ENCODE results near the gene KRTAP13-1. TPM values are rescaled to one million over a fixed set of nuclear protein-coding genes. Genes with fewer than 3 reads are reported as not detected.
A peak's percentile ranks its signal among the peaks of the same experiment; 100 is the strongest.

Gene KRTAP13-1
- not detected for polyA plus RNA-seq (2013, experiment 1 of 2)
- polyA plus RNA-seq (2013, experiment 2 of 2) = not detected

GRCh38 chr21:30395731-30396130 lies at the start of gene KRTAP13-1:
TSS of gene KRTAP13-1 (plus strand) at chr21:30396031. CDS start at chr21:30396087, 56 bp downstream.
- no peak within 1 kb of the TSS for H3K4me2 ChIP-seq (ENCODE audit: low read length)
- no peak within 1 kb of the TSS for H3K4ac ChIP-seq (ENCODE audit: low read depth, low read length)
- no peak within 1 kb of the TSS for H4K5ac ChIP-seq (ENCODE audit: low read length)
- H2AK5ac ChIP-seq (ENCODE audit: low read length) = no peak within 1 kb of the TSS
- no peak within 1 kb of the TSS for H3K56ac ChIP-seq (ENCODE audit: low read length)
- no peaks in the 10 kb centered on the region for H3K36me3 ChIP-seq (ENCODE audit: control insufficient read depth, insufficient read depth, low read length)
- H4K8ac ChIP-seq (ENCODE audit: low read depth, low read length) = no peak within 1 kb of the TSS
- H2BK120ac ChIP-seq (ENCODE audit: low read depth, low read length) = no peak within 1 kb of the TSS
- H3K79me2 ChIP-seq (ENCODE audit: control insufficient read depth, insufficient read depth, low read length) = no peaks in the 10 kb centered on the region
- H3K23ac ChIP-seq (ENCODE audit: low read length) = no peak within 1 kb of the TSS
- no CpG with 5 or more reads among the region's 4 CpGs for WGBS (ENCODE audit: extremely low coverage, insufficient coverage, low lambda C conversion rate)
- no peak within 1 kb of the TSS for H3K27ac ChIP-seq (ENCODE audit: low read depth, low read length)
- no peak within 1 kb of the TSS for H3K4me3 ChIP-seq (ENCODE audit: low read length)
- H3K79me1 ChIP-seq (ENCODE audit: low read length) = no peaks in the 10 kb centered on the region
- H3K27me3 ChIP-seq (ENCODE audit: insufficient read depth, low read length, poor library complexity) = no peaks in the 10 kb centered on the region
- H2BK5ac ChIP-seq (ENCODE audit: low read length) = no peak within 1 kb of the TSS
- no peaks in the 10 kb centered on the region for H3K4me1 ChIP-seq (ENCODE audit: control insufficient read depth, low read depth, low read length)
- no peak within 1 kb of the TSS for H2BK15ac ChIP-seq (replicated peaks; ENCODE audit: low read depth)
- H3K9ac ChIP-seq (ENCODE audit: low read length) = no peak within 1 kb of the TSS
- DNase-seq = no peak
- no peak within 1 kb of the TSS for H3K18ac ChIP-seq (ENCODE audit: low read length)

- DNase-seq = no peak
- Histone ChIP-seq H3K4me2 (ENCODE audit: low read length) (no peak within 1 kb of the TSS), H2AK5ac (ENCODE audit: low read length) (no peak within 1 kb of the TSS), H4K8ac (ENCODE audit: low read depth, low read length) (no peak within 1 kb of the TSS), H2BK5ac (ENCODE audit: low read length) (no peak within 1 kb of the TSS), H4K5ac (ENCODE audit: low read length) (no peak within 1 kb of the TSS), H3K4ac (ENCODE audit: low read depth, low read length) (no peak within 1 kb of the TSS), H3K4me3 (ENCODE audit: low read length) (no peak within 1 kb of the TSS), H3K27me3 (ENCODE audit: insufficient read depth, low read length, poor library complexity) (no peaks in the 10 kb centered on the region), H3K36me3 (ENCODE audit: control insufficient read depth, insufficient read depth, low read length) (no peaks in the 10 kb centered on the region), H3K56ac (ENCODE audit: low read length) (no peak within 1 kb of the TSS), H3K4me1 (ENCODE audit: control insufficient read depth, low read depth, low read length) (no peaks in the 10 kb centered on the region), H3K23ac (ENCODE audit: low read length) (no peak within 1 kb of the TSS), H3K18ac (ENCODE audit: low read length) (no peak within 1 kb of the TSS), H3K79me1 (ENCODE audit: low read length) (no peaks in the 10 kb centered on the region), H2BK120ac (ENCODE audit: low read depth, low read length) (no peak within 1 kb of the TSS), H2BK15ac (replicated peaks; ENCODE audit: low read depth) (no peak within 1 kb of the TSS), H3K27ac (ENCODE audit: low read depth, low read length) (no peak within 1 kb of the TSS), H3K79me2 (ENCODE audit: control insufficient read depth, insufficient read depth, low read length) (no peaks in the 10 kb centered on the region), H3K9ac (ENCODE audit: low read length) (no peak within 1 kb of the TSS)
- no CpG with 5 or more reads among the region's 4 CpGs for WGBS (ENCODE audit: extremely low coverage, insufficient coverage, low lambda C conversion rate)
Measured at GRCh38 chr21:30348506-30348905, 47.3 kb upstream of the KRTAP13-1 start, which contains the start of gene KRTAP23-1. TSS of gene KRTAP23-1 (minus strand) at chr21:30348606. CDS start at chr21:30348606, 0 bp downstream.

GRCh38 chr21:30349572-30349971 lies 46.3 kb upstream of the KRTAP13-1 start:
- WGBS (ENCODE audit: extremely low coverage, insufficient coverage, low lambda C conversion rate) = no CpG with 5 or more reads among the region's 3 CpGs
- Histone ChIP-seq H4K8ac (ENCODE audit: low read depth, low read length) (no peak overlapping the region), H3K9ac (ENCODE audit: low read length) (no peak overlapping the region), H3K36me3 (ENCODE audit: control insufficient read depth, insufficient read depth, low read length) (no peaks in the 10 kb centered on the region), H3K27me3 (ENCODE audit: insufficient read depth, low read length, poor library complexity) (no peaks in the 10 kb centered on the region), H3K4ac (ENCODE audit: low read depth, low read length) (no peak overlapping the region), H3K23ac (ENCODE audit: low read length) (no peak overlapping the region), H2BK120ac (ENCODE audit: low read depth, low read length) (no peak overlapping the region), H3K56ac (ENCODE audit: low read length) (no peak overlapping the region), H3K27ac (ENCODE audit: low read depth, low read length) (no peak overlapping the region), H3K4me1 (ENCODE audit: control insufficient read depth, low read depth, low read length) (no peaks in the 10 kb centered on the region), H3K79me1 (ENCODE audit: low read length) (no peaks in the 10 kb centered on the region), H2AK5ac (ENCODE audit: low read length) (no peak overlapping the region), H2BK15ac (replicated peaks; ENCODE audit: low read depth) (no peak overlapping the region), H3K4me2 (ENCODE audit: low read length) (no peak overlapping the region), H4K5ac (ENCODE audit: low read length) (no peak overlapping the region), H3K18ac (ENCODE audit: low read length) (no peak overlapping the region), H2BK5ac (ENCODE audit: low read length) (no peak overlapping the region), H3K79me2 (ENCODE audit: control insufficient read depth, insufficient read depth, low read length) (no peaks in the 10 kb centered on the region), H3K4me3 (ENCODE audit: low read length) (no peak overlapping the region)
- DNase-seq = peak; percentile 21

- WGBS (ENCODE audit: extremely low coverage, insufficient coverage, low lambda C conversion rate) = no CpG with 5 or more reads among the region's 1 CpG
- Histone ChIP-seq H3K56ac (ENCODE audit: low read length) (no peak overlapping the region), H2AK5ac (ENCODE audit: low read length) (no peak overlapping the region), H3K27ac (ENCODE audit: low read depth, low read length) (no peak overlapping the region), H3K23ac (ENCODE audit: low read length) (no peak overlapping the region), H4K5ac (ENCODE audit: low read length) (no peak overlapping the region), H3K36me3 (ENCODE audit: control insufficient read depth, insufficient read depth, low read length) (no peaks in the 10 kb centered on the region), H3K27me3 (ENCODE audit: insufficient read depth, low read length, poor library complexity) (no peaks in the 10 kb centered on the region), H3K79me2 (ENCODE audit: control insufficient read depth, insufficient read depth, low read length) (no peaks in the 10 kb centered on the region), H3K4me2 (ENCODE audit: low read length) (no peak overlapping the region), H3K4ac (ENCODE audit: low read depth, low read length) (no peak overlapping the region), H2BK5ac (ENCODE audit: low read length) (no peak overlapping the region), H3K4me1 (ENCODE audit: control insufficient read depth, low read depth, low read length) (no peaks in the 10 kb centered on the region), H2BK15ac (replicated peaks; ENCODE audit: low read depth) (no peak overlapping the region), H3K79me1 (ENCODE audit: low read length) (no peaks in the 10 kb centered on the region), H3K4me3 (ENCODE audit: low read length) (no peak overlapping the region), H2BK120ac (ENCODE audit: low read depth, low read length) (no peak overlapping the region), H3K18ac (ENCODE audit: low read length) (no peak overlapping the region), H3K9ac (ENCODE audit: low read length) (no peak overlapping the region), H4K8ac (ENCODE audit: low read depth, low read length) (no peak overlapping the region)
- no peak for DNase-seq
Measured at GRCh38 chr21:30351534-30351933, 44.3 kb upstream of the KRTAP13-1 start.

- no CpG with 5 or more reads among the region's 1 CpG for WGBS (ENCODE audit: extremely low coverage, insufficient coverage, low lambda C conversion rate)
- H3K4me1 ChIP-seq (ENCODE audit: control insufficient read depth, low read depth, low read length) = no peaks in the 10 kb centered on the region
Measured at GRCh38 chr21:30354308-30355005, 41.4 kb upstream of the KRTAP13-1 start.

GRCh38 chr21:30355906-30356305 lies 39.9 kb upstream of the KRTAP13-1 start:
- Histone ChIP-seq H3K4me1 (ENCODE audit: control insufficient read depth, low read depth, low read length) (no peaks in the 10 kb centered on the region), H2BK5ac (ENCODE audit: low read length) (no peak overlapping the region), H4K5ac (ENCODE audit: low read length) (no peak overlapping the region), H3K56ac (ENCODE audit: low read length) (no peak overlapping the region), H3K27ac (ENCODE audit: low read depth, low read length) (no peak overlapping the region), H2BK15ac (replicated peaks; ENCODE audit: low read depth) (no peak overlapping the region), H3K23ac (ENCODE audit: low read length) (no peak overlapping the region), H3K36me3 (ENCODE audit: control insufficient read depth, insufficient read depth, low read length) (no peaks in the 10 kb centered on the region), H2AK5ac (ENCODE audit: low read length) (no peak overlapping the region), H3K4me3 (ENCODE audit: low read length) (no peak overlapping the region), H3K4ac (ENCODE audit: low read depth, low read length) (no peak overlapping the region), H3K79me2 (ENCODE audit: control insufficient read depth, insufficient read depth, low read length) (no peaks in the 10 kb centered on the region), H3K9ac (ENCODE audit: low read length) (no peak overlapping the region), H4K8ac (ENCODE audit: low read depth, low read length) (no peak overlapping the region), H3K79me1 (ENCODE audit: low read length) (no peaks in the 10 kb centered on the region), H2BK120ac (ENCODE audit: low read depth, low read length) (no peak overlapping the region), H3K4me2 (ENCODE audit: low read length) (no peak overlapping the region), H3K27me3 (ENCODE audit: insufficient read depth, low read length, poor library complexity) (no peaks in the 10 kb centered on the region), H3K18ac (ENCODE audit: low read length) (no peak overlapping the region)
- 100% methylated on average over 1 of the region's 3 CpGs for WGBS (ENCODE audit: extremely low coverage, insufficient coverage, low lambda C conversion rate)
- DNase-seq = no peak

More at GRCh38 chr21:30354308-30355005, 41.4 kb upstream of the KRTAP13-1 start:
- Histone ChIP-seq H3K4me2 (ENCODE audit: low read length) (no peak overlapping the region), H3K4ac (ENCODE audit: low read depth, low read length) (no peak overlapping the region), H3K56ac (ENCODE audit: low read length) (no peak overlapping the region), H2AK5ac (ENCODE audit: low read length) (no peak overlapping the region), H3K23ac (ENCODE audit: low read length) (no peak overlapping the region), H3K4me3 (ENCODE audit: low read length) (no peak overlapping the region), H3K79me1 (ENCODE audit: low read length) (no peaks in the 10 kb centered on the region), H3K18ac (ENCODE audit: low read length) (no peak overlapping the region), H3K27me3 (ENCODE audit: insufficient read depth, low read length, poor library complexity) (no peaks in the 10 kb centered on the region), H3K27ac (ENCODE audit: low read depth, low read length) (no peak overlapping the region), H2BK5ac (ENCODE audit: low read length) (no peak overlapping the region), H3K9ac (ENCODE audit: low read length) (no peak overlapping the region), H3K36me3 (ENCODE audit: control insufficient read depth, insufficient read depth, low read length) (no peaks in the 10 kb centered on the region), H3K79me2 (ENCODE audit: control insufficient read depth, insufficient read depth, low read length) (no peaks in the 10 kb centered on the region), H4K8ac (ENCODE audit: low read depth, low read length) (no peak overlapping the region), H2BK15ac (replicated peaks; ENCODE audit: low read depth) (no peak overlapping the region), H4K5ac (ENCODE audit: low read length) (no peak overlapping the region), H2BK120ac (ENCODE audit: low read depth, low read length) (no peak overlapping the region)
- no peak for DNase-seq
